ENCODE data around the gene SPRED3.

- TF ChIP-seq, protein P1, sequence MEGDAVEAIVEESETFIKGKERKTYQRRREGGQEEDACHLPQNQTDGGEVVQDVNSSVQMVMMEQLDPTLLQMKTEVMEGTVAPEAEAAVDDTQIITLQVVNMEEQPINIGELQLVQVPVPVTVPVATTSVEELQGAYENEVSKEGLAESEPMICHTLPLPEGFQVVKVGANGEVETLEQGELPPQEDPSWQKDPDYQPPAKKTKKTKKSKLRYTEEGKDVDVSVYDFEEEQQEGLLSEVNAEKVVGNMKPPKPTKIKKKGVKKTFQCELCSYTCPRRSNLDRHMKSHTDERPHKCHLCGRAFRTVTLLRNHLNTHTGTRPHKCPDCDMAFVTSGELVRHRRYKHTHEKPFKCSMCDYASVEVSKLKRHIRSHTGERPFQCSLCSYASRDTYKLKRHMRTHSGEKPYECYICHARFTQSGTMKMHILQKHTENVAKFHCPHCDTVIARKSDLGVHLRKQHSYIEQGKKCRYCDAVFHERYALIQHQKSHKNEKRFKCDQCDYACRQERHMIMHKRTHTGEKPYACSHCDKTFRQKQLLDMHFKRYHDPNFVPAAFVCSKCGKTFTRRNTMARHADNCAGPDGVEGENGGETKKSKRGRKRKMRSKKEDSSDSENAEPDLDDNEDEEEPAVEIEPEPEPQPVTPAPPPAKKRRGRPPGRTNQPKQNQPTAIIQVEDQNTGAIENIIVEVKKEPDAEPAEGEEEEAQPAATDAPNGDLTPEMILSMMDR (conservative IDR thresholded peaks at IDR 0.05; ENCODE audit: low read length), result no peak
- no peak for TF ChIP-seq EZH2phosphoT487 (IDR thresholded peaks at IDR 0.05; ENCODE audit: borderline replicate concordance)
These were observed 32.5 kb upstream of the SPRED3 start for GRCh38 chr19:38355728-38356725.
